GM12878 (cell line): Measurements from ENCODE around the gene VSTM4. TPM values are rescaled to one million over a fixed set of nuclear protein-coding genes. Genes with fewer than 3 reads are reported as not detected.

Source experiments
- ATAC-seq: fragments of 200-7000 bp; cut with Tn5 transposase; 3 replicates; pipeline ENCODE4 v1.9.1; 2020; ENCODE audit warnings: mild to moderate bottlenecking, moderate library complexity
- BruUV-seq: library from RNA; stranded (reverse); fragments of 400-500 nt; replicated peaks from 2 replicates; lab custom pipeline; 2021; lab: Mats Ljungman, UMichigan
- CTCF ChIA-PET: fragments of 300-600 bp; sonication (Branson Sonifier 250); formaldehyde crosslinking; extraction: SDS; loops from one replicate; lab custom pipeline; 2021; ENCODE audit warnings: inconsistent platforms; lab: Yijun Ruan, JAX
- POLR2A ChIA-PET: fragments of 350-600 bp; formaldehyde crosslinking; extraction: SDS; loops from one replicate; lab custom pipeline; 2021; ENCODE audit warnings: inconsistent platforms; lab: Charles Lee
- RAD21 ChIA-PET: fragments of 300-600 bp; sonication (Branson Sonifier 250); formaldehyde crosslinking; loops from one replicate; lab custom pipeline; 2023; ENCODE audit warnings: antibody characterized with exemption; ENCODE audit not compliant: unreplicated experiment; lab: Charles Lee
- SMC1A ChIA-PET: fragments of 300-600 bp; sonication (Branson Sonifier 250); formaldehyde crosslinking; loops from one replicate; lab custom pipeline; 2023; ENCODE audit not compliant: unreplicated experiment, uncharacterized antibody; lab: Charles Lee
- DNase-seq: peaks from one replicate; pipeline ENCODE4 v3.0.0-alpha.2; 2011; ENCODE audit warnings: low read depth, low spot score
- FAIRE-seq: peaks from 3 replicates; lab custom pipeline; 2011; peaks lifted over from hg19 to GRCh38; lab: Jason Lieb, UNC
- H2AFZ ChIP-seq: 2 replicates; pipeline ENCODE4 v1.6.0; 2011; ENCODE audit warnings: low read depth, low read length, control low read depth; ENCODE audit not compliant: control insufficient read depth
- H3K27ac ChIP-seq: 2 replicates; pipeline ENCODE4 v1.5.1; 2011; ENCODE audit warnings: control low read depth; ENCODE audit not compliant: control insufficient read depth, insufficient read depth
- H3K27me3 ChIP-seq, 2 experiments: replicated peaks in 1 of 2; 2 replicates each; pipeline versions ENCODE4 v1.6.0 to v1.6.1; 2011; ENCODE audit warnings: low read length in 1 of 2; ENCODE audit not compliant: control insufficient read depth in 2 of 2, insufficient read depth in 2 of 2
- H3K36me3 ChIP-seq, 2 experiments: 2 replicates each; pipeline ENCODE4 v1.5.1; 2011; ENCODE audit warnings: low read length in 1 of 2; ENCODE audit not compliant: control insufficient read depth in 2 of 2, insufficient read depth in 2 of 2
- H3K4me1 ChIP-seq: 2 replicates; pipeline ENCODE4 v1.6.1; 2011; ENCODE audit warnings: mild to moderate bottlenecking, low read length, moderate library complexity, mixed read lengths; ENCODE audit not compliant: control insufficient read depth, insufficient read depth
- H3K4me2 ChIP-seq: 2 replicates; pipeline ENCODE4 v1.6.0; 2011; ENCODE audit warnings: control low read depth; ENCODE audit not compliant: control insufficient read depth, insufficient read depth
- H3K4me3 ChIP-seq: fragments of 200-600 bp; sonication (generic); 2 replicates; pipeline ENCODE4 v1.5.1; 2016
- H3K79me2 ChIP-seq: 2 replicates; pipeline ENCODE4 v1.6.0; 2011; ENCODE audit warnings: low read length; ENCODE audit not compliant: control insufficient read depth, insufficient read depth
- H3K9ac ChIP-seq: 2 replicates; pipeline ENCODE4 v1.8.0; 2011; ENCODE audit warnings: low read length, control low read depth, mixed read lengths; ENCODE audit not compliant: control insufficient read depth, insufficient read depth
- H3K9me3 ChIP-seq: replicated peaks from 3 replicates; pipeline ENCODE4 v1.5.1; 2011; ENCODE audit warnings: mild to moderate bottlenecking, low read length; ENCODE audit not compliant: control insufficient read depth, insufficient read depth
- H4K20me1 ChIP-seq: 2 replicates; pipeline ENCODE4 v1.6.0; 2011; ENCODE audit not compliant: control insufficient read depth, insufficient read depth
- BHLHE40 ChIP-seq, 2 experiments: fragments of 450-650 bp in 1 of 2; IDR thresholded peaks; 2 replicates each; pipeline ENCODE4 v1.6.1; 2011 to 2017; ENCODE audit warnings: low read depth in 2 of 2, borderline replicate concordance in 1 of 2, improper control_type of control experiment in 1 of 2, low read length in 1 of 2, mild to moderate bottlenecking in 1 of 2
- CREB1 ChIP-seq: IDR thresholded peaks from 2 replicates; pipeline ENCODE4 v1.6.1; 2012; ENCODE audit warnings: low read depth, mild to moderate bottlenecking, inconsistent platforms
- CUX1 ChIP-seq: IDR thresholded peaks from 2 replicates; pipeline ENCODE4 v1.6.1; 2012; ENCODE audit warnings: improper control_type of control experiment, low read depth, low read length; ENCODE audit not compliant: insufficient replicate concordance
- GABPA ChIP-seq: IDR thresholded peaks from 2 replicates; pipeline ENCODE4 v1.6.1; 2014; ENCODE audit warnings: antibody characterized with exemption, low read depth, mild to moderate bottlenecking, inconsistent platforms
- IKZF2 ChIP-seq, 2 experiments: fragments of 450-650 bp; IDR thresholded peaks; 2 replicates each; pipeline ENCODE4 v1.6.1; 2017; ENCODE audit warnings: mild to moderate bottlenecking in 2 of 2, moderate library complexity in 2 of 2
- IRF5 ChIP-seq: fragments of 450-650 bp; IDR thresholded peaks from 2 replicates; pipeline ENCODE4 v1.6.1; 2017; ENCODE audit warnings: borderline replicate concordance
- KLF5 ChIP-seq: fragments of 450-650 bp; IDR thresholded peaks from 2 replicates; pipeline ENCODE4 v1.6.1; 2014; ENCODE audit warnings: mild to moderate bottlenecking; ENCODE audit not compliant: partially characterized antibody
- MYC ChIP-seq: IDR thresholded peaks from 2 replicates; pipeline ENCODE4 v1.6.1; 2011; ENCODE audit warnings: mild to moderate bottlenecking, low read length, moderate library complexity, inconsistent platforms; ENCODE audit not compliant: insufficient read depth, insufficient replicate concordance, insufficient read length, severe bottlenecking
- REST ChIP-seq: IDR thresholded peaks from 2 replicates; pipeline ENCODE4 v1.6.1; 2012; ENCODE audit warnings: mild to moderate bottlenecking, low read depth, low read length
- SIX5 ChIP-seq: IDR thresholded peaks from 2 replicates; pipeline ENCODE4 v1.6.1; 2011; ENCODE audit warnings: mild to moderate bottlenecking, low read depth, low read length, moderate library complexity; ENCODE audit not compliant: severe bottlenecking
- SMC3 ChIP-seq: IDR thresholded peaks from 2 replicates; pipeline ENCODE4 v1.6.1; 2011; ENCODE audit warnings: low read length, improper control_type of control experiment, borderline replicate concordance
- STAT1 ChIP-seq: fragments of 450-650 bp; conservative IDR thresholded peaks from 2 replicates; pipeline ENCODE4 v1.6.1; 2014; ENCODE audit warnings: antibody characterized with exemption, mild to moderate bottlenecking
- SUPT20H ChIP-seq: IDR thresholded peaks from 2 replicates; pipeline ENCODE4 v1.6.1; 2011; ENCODE audit warnings: low read depth, mild to moderate bottlenecking, low read length, moderate library complexity, borderline replicate concordance; ENCODE audit not compliant: control insufficient read depth
- TCF3 ChIP-seq: IDR thresholded peaks from 2 replicates; pipeline ENCODE4 v1.6.1; 2012; ENCODE audit warnings: low read depth, mild to moderate bottlenecking, low read length, borderline replicate concordance; ENCODE audit not compliant: insufficient read depth
- YY1 ChIP-seq: IDR thresholded peaks from 2 replicates; pipeline ENCODE4 v1.6.1; 2011; ENCODE audit warnings: low read depth, mild to moderate bottlenecking, low read length
- WGBS: methylation state at CpG from one replicate; pipeline ENCODE4 v1.1.6; 2016; ENCODE audit warnings: low lambda C conversion rate; ENCODE audit not compliant: insufficient replicate concordance, insufficient coverage; ENCODE audit errors: missing lambda C conversion rate; 5-methylcytosine and 5-hydroxymethylcytosine counted together
- in situ Hi-C: fragments of 300-500 bp; cut with MboI; formaldehyde crosslinking; loops from 9 replicates; pipeline ENCODE4 v1.14.3; 2018; ENCODE audit warnings: mixed read lengths
- intact Hi-C: fragments of 100-400 bp; cut with micrococcal nuclease; formaldehyde crosslinking; loops from one replicate; pipeline ENCODE4 v1.14.2; 2022; ENCODE audit not compliant: unreplicated experiment
- polyA plus RNA-seq, 11 experiments: library from polyadenylated mRNA; depleted of rRNA in 4 of 11; unstranded in 6 of 11; stranded (reverse) in 5 of 11; fragments of >200 nt; fragmentation: Nextera tagmentation in 4 of 11; fragmentation: Illumina TruSeq in 1 of 11; extraction: Ambion mirVana in 4 of 11; extraction: Trizol in 1 of 11; gene quantifications; 1 replicate in 1 of 11; 2 replicates in 10 of 11; pipeline versions ENCODE4 v1.2.1 to v1.2.3, GENCODE V29; 2011 to 2016; ENCODE audit warnings: inconsistent platforms in 2 of 11, missing spikeins in 2 of 11, low read depth in 1 of 11
- total RNA-seq, 4 experiments: library from RNA; depleted of rRNA in 3 of 4; stranded (reverse); fragments of >200 nt in 3 of 4; fragmentation: Illumina TruSeq in 1 of 4; extraction: Trizol in 1 of 4; gene quantifications; 2 replicates each; pipeline versions ENCODE4 v1.2.1 to v1.2.3, GENCODE V29; 2013 to 2021

The VSTM4 gene
- total and polyA plus RNA-seq, 10 of the 15 experiments (the other 5 are each of a cell fraction or from before 2014, with no cell fraction given), result 0.01 to 0.14 (median 0.02) TPM; not detected in 7

GRCh38 chr10:49112098-49112497 lies 3.2 kb downstream of the VSTM4 start:
- no peak overlapping the region for H3K4me3 ChIP-seq
- POLR2A ChIA-PET, result no interaction called here
- no peaks in the 10 kb centered on the region for H3K9me3 ChIP-seq
- no TSS peak for BruUV-seq
- in situ Hi-C loops (no loop called here), intact Hi-C loops (no loop called here)
- SMC1A ChIA-PET, result no interaction called here
- H3K9ac ChIP-seq, result no peak overlapping the region
- DNase-seq, result no peak
- no peaks in the 10 kb centered on the region for H3K4me1 ChIP-seq
- no peaks in the 10 kb centered on the region for H3K79me2 ChIP-seq
- CTCF ChIA-PET, result no interaction called here
- H3K36me3 ChIP-seq, result no peaks in the 10 kb centered on the region
- no peak for ATAC-seq
- FAIRE-seq, result no peak
- RAD21 ChIA-PET, result no interaction called here
- H3K4me2 ChIP-seq, result no peak overlapping the region
- no peaks in the 10 kb centered on the region for H4K20me1 ChIP-seq
- no peak overlapping the region for H3K27ac ChIP-seq
- H2AFZ ChIP-seq, result no peak overlapping the region
- peaks cover 5 to 17% of the 10 kb centered on the region in 2 experiments for H3K27me3 ChIP-seq
- 0% methylated on average over 3 of the region's 3 CpGs for WGBS
- TF ChIP-seq CREB1 (no peak), STAT1 (no peak), GABPA (no peak), MYC (no peak), SUPT20H (no peak), KLF5 (no peak), SIX5 (no peak), REST (no peak), IRF5 (no peak), YY1 (no peak), BHLHE40 (IDR thresholded peaks at IDR 0.05; ENCODE audit: borderline replicate concordance in 1 of 2, low read depth in 2 of 2, low read length in 1 of 2) (no peak), TCF3 (no peak), IKZF2 (IDR thresholded peaks at IDR 0.05) (no peak), SMC3 (no peak), CUX1 (no peak)
